Measurements from ENCODE around the gene OGFRL1.

DNA sequence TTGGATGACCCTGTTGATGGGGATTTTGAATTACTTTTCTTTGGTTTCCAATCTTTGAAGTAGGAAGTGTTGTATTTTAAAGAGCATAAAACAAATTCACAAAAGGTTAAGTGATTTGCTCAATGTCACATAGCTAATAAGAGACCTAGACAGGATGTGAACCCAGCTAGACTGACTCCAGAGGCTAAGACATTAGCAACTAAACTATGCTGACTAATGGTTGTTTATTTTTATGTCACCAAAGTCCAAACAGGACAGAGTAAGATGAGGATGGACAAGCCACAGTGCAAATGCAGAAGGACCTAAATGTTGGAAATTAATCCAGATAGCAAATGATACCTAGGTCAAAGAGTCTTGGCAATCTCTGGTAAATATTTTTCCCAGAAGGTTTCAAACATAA is 38.0 kb downstream of the OGFRL1 start:
- TF ChIP-seq, protein P1, sequence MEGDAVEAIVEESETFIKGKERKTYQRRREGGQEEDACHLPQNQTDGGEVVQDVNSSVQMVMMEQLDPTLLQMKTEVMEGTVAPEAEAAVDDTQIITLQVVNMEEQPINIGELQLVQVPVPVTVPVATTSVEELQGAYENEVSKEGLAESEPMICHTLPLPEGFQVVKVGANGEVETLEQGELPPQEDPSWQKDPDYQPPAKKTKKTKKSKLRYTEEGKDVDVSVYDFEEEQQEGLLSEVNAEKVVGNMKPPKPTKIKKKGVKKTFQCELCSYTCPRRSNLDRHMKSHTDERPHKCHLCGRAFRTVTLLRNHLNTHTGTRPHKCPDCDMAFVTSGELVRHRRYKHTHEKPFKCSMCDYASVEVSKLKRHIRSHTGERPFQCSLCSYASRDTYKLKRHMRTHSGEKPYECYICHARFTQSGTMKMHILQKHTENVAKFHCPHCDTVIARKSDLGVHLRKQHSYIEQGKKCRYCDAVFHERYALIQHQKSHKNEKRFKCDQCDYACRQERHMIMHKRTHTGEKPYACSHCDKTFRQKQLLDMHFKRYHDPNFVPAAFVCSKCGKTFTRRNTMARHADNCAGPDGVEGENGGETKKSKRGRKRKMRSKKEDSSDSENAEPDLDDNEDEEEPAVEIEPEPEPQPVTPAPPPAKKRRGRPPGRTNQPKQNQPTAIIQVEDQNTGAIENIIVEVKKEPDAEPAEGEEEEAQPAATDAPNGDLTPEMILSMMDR (IDR thresholded peaks at IDR 0.05; ENCODE audit: insufficient read depth, low read depth, low read length) = no peak
- no peak for TF ChIP-seq EZH2 (IDR thresholded peaks at IDR 0.05; ENCODE audit: insufficient read depth, low read length)

Measured in astrocyte (in vitro differentiated cells and primary cell).